Measurements from ENCODE around the gene MIB1. TPM values are rescaled to one million over a fixed set of nuclear protein-coding genes. Genes with fewer than 3 reads are reported as not detected.
A peak's percentile ranks its signal among the peaks of the same experiment; 100 is the strongest.

The MIB1 gene
- 14.3 TPM for polyA plus RNA-seq (2013, experiment 1 of 2)
- 14.4 TPM for polyA plus RNA-seq (2013, experiment 2 of 2)

GRCh38 chr18:21740538-21741311, at the start of gene MIB1:
TSS of gene MIB1 (plus strand) at chr18:21740792. CDS start at chr18:21741584, 792 bp downstream.
- H3K79me2 ChIP-seq (ENCODE audit: control insufficient read depth, insufficient read depth, low read length): peaks cover 28% of the 10 kb centered on the region
- peak within 1 kb of the TSS; percentile 73 for H3K56ac ChIP-seq (ENCODE audit: low read length)
- peaks cover 2% of the 10 kb centered on the region for H3K79me1 ChIP-seq (ENCODE audit: low read length)
- H4K5ac ChIP-seq (ENCODE audit: low read length): no peak within 1 kb of the TSS
- H3K9ac ChIP-seq (ENCODE audit: low read length): peak within 1 kb of the TSS; percentile 62
- no peak within 1 kb of the TSS for H2BK15ac ChIP-seq (replicated peaks; ENCODE audit: low read depth)
- no CpG with 5 or more reads among the region's 76 CpGs for WGBS (ENCODE audit: extremely low coverage, insufficient coverage, low lambda C conversion rate)
- peak within 1 kb of the TSS; percentile 59 for H4K8ac ChIP-seq (ENCODE audit: low read depth, low read length)
- H3K27ac ChIP-seq (ENCODE audit: low read depth, low read length): peak within 1 kb of the TSS; percentile 90
- peak within 1 kb of the TSS; percentile 83 for H3K4me2 ChIP-seq (ENCODE audit: low read length)
- no peaks in the 10 kb centered on the region for H3K36me3 ChIP-seq (ENCODE audit: control insufficient read depth, insufficient read depth, low read length)
- H3K27me3 ChIP-seq (ENCODE audit: insufficient read depth, low read length, poor library complexity): no peaks in the 10 kb centered on the region
- peak within 1 kb of the TSS; percentile 94 for H3K18ac ChIP-seq (ENCODE audit: low read length)
- no peak within 1 kb of the TSS for H2BK5ac ChIP-seq (ENCODE audit: low read length)
- H3K4me3 ChIP-seq (ENCODE audit: low read length): peak within 1 kb of the TSS; percentile 28
- H3K4me1 ChIP-seq (ENCODE audit: control insufficient read depth, low read depth, low read length): no peaks in the 10 kb centered on the region
- H2AK5ac ChIP-seq (ENCODE audit: low read length): no peak within 1 kb of the TSS
- no peak within 1 kb of the TSS for H3K23ac ChIP-seq (ENCODE audit: low read length)
- no peak within 1 kb of the TSS for H2BK120ac ChIP-seq (ENCODE audit: low read depth, low read length)
- H3K4ac ChIP-seq (ENCODE audit: low read depth, low read length): peak within 1 kb of the TSS; percentile 96
- DNase-seq: peak; percentile 99

- H2BK15ac ChIP-seq (replicated peaks; ENCODE audit: low read depth): no peak overlapping the region
- H3K4me3 ChIP-seq (ENCODE audit: low read length): no peak overlapping the region
- H4K8ac ChIP-seq (ENCODE audit: low read depth, low read length): no peak overlapping the region
- no peak overlapping the region for H3K9ac ChIP-seq (ENCODE audit: low read length)
- no peak overlapping the region for H3K4me2 ChIP-seq (ENCODE audit: low read length)
- H3K4ac ChIP-seq (ENCODE audit: low read depth, low read length): no peak overlapping the region
- no CpG with 5 or more reads among the region's 2 CpGs for WGBS (ENCODE audit: extremely low coverage, insufficient coverage, low lambda C conversion rate)
- H3K27me3 ChIP-seq (ENCODE audit: insufficient read depth, low read length, poor library complexity): no peaks in the 10 kb centered on the region
- H3K79me1 ChIP-seq (ENCODE audit: low read length): no peaks in the 10 kb centered on the region
- no peak for DNase-seq
- H4K5ac ChIP-seq (ENCODE audit: low read length): no peak overlapping the region
- no peaks in the 10 kb centered on the region for H3K36me3 ChIP-seq (ENCODE audit: control insufficient read depth, insufficient read depth, low read length)
- H3K4me1 ChIP-seq (ENCODE audit: control insufficient read depth, low read depth, low read length): no peaks in the 10 kb centered on the region
- no peak overlapping the region for H3K18ac ChIP-seq (ENCODE audit: low read length)
- H3K56ac ChIP-seq (ENCODE audit: low read length): no peak overlapping the region
- H2BK120ac ChIP-seq (ENCODE audit: low read depth, low read length): no peak overlapping the region
- no peak overlapping the region for H2AK5ac ChIP-seq (ENCODE audit: low read length)
- no peak overlapping the region for H3K23ac ChIP-seq (ENCODE audit: low read length)
- H3K79me2 ChIP-seq (ENCODE audit: control insufficient read depth, insufficient read depth, low read length): no peaks in the 10 kb centered on the region
- H3K27ac ChIP-seq (ENCODE audit: low read depth, low read length): no peak overlapping the region
- no peak overlapping the region for H2BK5ac ChIP-seq (ENCODE audit: low read length)
These were observed 47.3 kb upstream of the MIB1 start for GRCh38 chr18:21693322-21693721.

GRCh38 chr18:21700528-21701075, 40.0 kb upstream of the MIB1 start:
- Histone ChIP-seq H3K9ac (ENCODE audit: low read length) (no peak overlapping the region), H3K4ac (ENCODE audit: low read depth, low read length) (no peak overlapping the region), H4K5ac (ENCODE audit: low read length) (no peak overlapping the region), H3K4me2 (ENCODE audit: low read length) (no peak overlapping the region), H3K18ac (ENCODE audit: low read length) (no peak overlapping the region), H2BK5ac (ENCODE audit: low read length) (no peak overlapping the region), H4K8ac (ENCODE audit: low read depth, low read length) (no peak overlapping the region), H3K4me1 (ENCODE audit: control insufficient read depth, low read depth, low read length) (no peaks in the 10 kb centered on the region), H2BK120ac (ENCODE audit: low read depth, low read length) (no peak overlapping the region), H3K56ac (ENCODE audit: low read length) (no peak overlapping the region), H3K27ac (ENCODE audit: low read depth, low read length) (no peak overlapping the region), H3K4me3 (ENCODE audit: low read length) (no peak overlapping the region), H3K79me2 (ENCODE audit: control insufficient read depth, insufficient read depth, low read length) (no peaks in the 10 kb centered on the region), H3K23ac (ENCODE audit: low read length) (no peak overlapping the region), H3K79me1 (ENCODE audit: low read length) (no peaks in the 10 kb centered on the region), H2AK5ac (ENCODE audit: low read length) (no peak overlapping the region), H3K36me3 (ENCODE audit: control insufficient read depth, insufficient read depth, low read length) (no peaks in the 10 kb centered on the region), H2BK15ac (replicated peaks; ENCODE audit: low read depth) (no peak overlapping the region), H3K27me3 (ENCODE audit: insufficient read depth, low read length, poor library complexity) (no peaks in the 10 kb centered on the region)
- WGBS (ENCODE audit: extremely low coverage, insufficient coverage, low lambda C conversion rate): no CpG with 5 or more reads among the region's 6 CpGs
- DNase-seq: no peak

- Histone ChIP-seq H3K27ac (ENCODE audit: low read depth, low read length) (no peak overlapping the region), H2AK5ac (ENCODE audit: low read length) (no peak overlapping the region), H3K4me3 (ENCODE audit: low read length) (no peak overlapping the region), H3K79me2 (ENCODE audit: control insufficient read depth, insufficient read depth, low read length) (no peaks in the 10 kb centered on the region), H3K79me1 (ENCODE audit: low read length) (no peaks in the 10 kb centered on the region), H3K23ac (ENCODE audit: low read length) (no peak overlapping the region), H2BK120ac (ENCODE audit: low read depth, low read length) (no peak overlapping the region), H2BK5ac (ENCODE audit: low read length) (no peak overlapping the region), H3K4ac (ENCODE audit: low read depth, low read length) (no peak overlapping the region), H3K4me1 (ENCODE audit: control insufficient read depth, low read depth, low read length) (no peaks in the 10 kb centered on the region), H3K56ac (ENCODE audit: low read length) (no peak overlapping the region), H3K36me3 (ENCODE audit: control insufficient read depth, insufficient read depth, low read length) (no peaks in the 10 kb centered on the region), H3K9ac (ENCODE audit: low read length) (no peak overlapping the region), H2BK15ac (replicated peaks; ENCODE audit: low read depth) (no peak overlapping the region), H4K5ac (ENCODE audit: low read length) (no peak overlapping the region), H3K4me2 (ENCODE audit: low read length) (no peak overlapping the region), H4K8ac (ENCODE audit: low read depth, low read length) (no peak overlapping the region), H3K18ac (ENCODE audit: low read length) (no peak overlapping the region), H3K27me3 (ENCODE audit: insufficient read depth, low read length, poor library complexity) (no peaks in the 10 kb centered on the region)
- no peak for DNase-seq
- no CpG with 5 or more reads among the region's 2 CpGs for WGBS (ENCODE audit: extremely low coverage, insufficient coverage, low lambda C conversion rate)
These were observed 39.0 kb upstream of the MIB1 start for GRCh38 chr18:21701621-21702020.

- 100% methylated on average over 2 of the region's 5 CpGs for WGBS (ENCODE audit: extremely low coverage, insufficient coverage, low lambda C conversion rate)
- no peak for DNase-seq
These were observed 38.0 kb upstream of the MIB1 start for GRCh38 chr18:21702602-21703001.

More at GRCh38 chr18:21702602-21703001, 38.0 kb upstream of the MIB1 start:
- H4K8ac ChIP-seq (ENCODE audit: low read depth, low read length): no peak overlapping the region
- H3K4me1 ChIP-seq (ENCODE audit: control insufficient read depth, low read depth, low read length): no peaks in the 10 kb centered on the region
- H3K4me3 ChIP-seq (ENCODE audit: low read length): no peak overlapping the region
- H2AK5ac ChIP-seq (ENCODE audit: low read length): no peak overlapping the region
- H2BK120ac ChIP-seq (ENCODE audit: low read depth, low read length): no peak overlapping the region
- no peak overlapping the region for H2BK15ac ChIP-seq (replicated peaks; ENCODE audit: low read depth)
- H3K36me3 ChIP-seq (ENCODE audit: control insufficient read depth, insufficient read depth, low read length): no peaks in the 10 kb centered on the region
- no peaks in the 10 kb centered on the region for H3K79me1 ChIP-seq (ENCODE audit: low read length)
- no peak overlapping the region for H3K4ac ChIP-seq (ENCODE audit: low read depth, low read length)
- no peak overlapping the region for H3K18ac ChIP-seq (ENCODE audit: low read length)
- no peaks in the 10 kb centered on the region for H3K79me2 ChIP-seq (ENCODE audit: control insufficient read depth, insufficient read depth, low read length)
- H3K4me2 ChIP-seq (ENCODE audit: low read length): no peak overlapping the region
- H2BK5ac ChIP-seq (ENCODE audit: low read length): no peak overlapping the region
- H3K27ac ChIP-seq (ENCODE audit: low read depth, low read length): no peak overlapping the region
- H3K27me3 ChIP-seq (ENCODE audit: insufficient read depth, low read length, poor library complexity): no peaks in the 10 kb centered on the region
- no peak overlapping the region for H3K56ac ChIP-seq (ENCODE audit: low read length)
- no peak overlapping the region for H4K5ac ChIP-seq (ENCODE audit: low read length)
- H3K23ac ChIP-seq (ENCODE audit: low read length): no peak overlapping the region
- H3K9ac ChIP-seq (ENCODE audit: low read length): no peak overlapping the region
